Adrenal gland (tissue), 5 donors: ENCODE measurements around the gene MDK.

Experiments used
- CTCF ChIP-seq, 6 experiments: fragments of 450-650 bp in 4 of 6; fragments of 200-600 bp in 2 of 6; sonication (generic) in 1 of 6; IDR thresholded peaks; 1 replicate in 5 of 6; 2 replicates in 1 of 6; pipeline versions ENCODE4 v1.5.1 to v1.8.0; 2016 to 2021; ENCODE audit warnings: antibody characterized with exemption in 6 of 6, mild to moderate bottlenecking in 2 of 6, moderate library complexity in 1 of 6
- POLR2A ChIP-seq, 2 donors: fragments of 450-650 bp; IDR thresholded peaks; one replicate each; pipeline ENCODE4 v1.6.1; 2017; ENCODE audit warnings: antibody characterized with exemption in 2 of 2, mild to moderate bottlenecking in 2 of 2, moderate library complexity in 1 of 2
- donor health status: DM: no; HTN: no; CAD: no.

GRCh38 chr11:46342239-46342638, 39.2 kb upstream of the MDK start:
- TF ChIP-seq CTCF (IDR thresholded peaks at IDR 0.05) = no peak
- TF ChIP-seq POLR2A (IDR thresholded peaks at IDR 0.05) = no peak
